HG03521 (cell line): ENCODE data around the gene ENPP5.
A peak's percentile ranks its signal among the peaks of the same experiment; 100 is the strongest.

Experiments used
- ATAC-seq: cut with Tn5 transposase; IDR thresholded peaks from one replicate; pipeline ENCODE4 v1.9.1; 2021; ENCODE audit warnings: mild to moderate bottlenecking, moderate library complexity; ENCODE audit not compliant: unreplicated experiment

Gene ENPP5, protein sequence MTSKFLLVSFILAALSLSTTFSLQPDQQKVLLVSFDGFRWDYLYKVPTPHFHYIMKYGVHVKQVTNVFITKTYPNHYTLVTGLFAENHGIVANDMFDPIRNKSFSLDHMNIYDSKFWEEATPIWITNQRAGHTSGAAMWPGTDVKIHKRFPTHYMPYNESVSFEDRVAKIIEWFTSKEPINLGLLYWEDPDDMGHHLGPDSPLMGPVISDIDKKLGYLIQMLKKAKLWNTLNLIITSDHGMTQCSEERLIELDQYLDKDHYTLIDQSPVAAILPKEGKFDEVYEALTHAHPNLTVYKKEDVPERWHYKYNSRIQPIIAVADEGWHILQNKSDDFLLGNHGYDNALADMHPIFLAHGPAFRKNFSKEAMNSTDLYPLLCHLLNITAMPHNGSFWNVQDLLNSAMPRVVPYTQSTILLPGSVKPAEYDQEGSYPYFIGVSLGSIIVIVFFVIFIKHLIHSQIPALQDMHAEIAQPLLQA

DNA sequence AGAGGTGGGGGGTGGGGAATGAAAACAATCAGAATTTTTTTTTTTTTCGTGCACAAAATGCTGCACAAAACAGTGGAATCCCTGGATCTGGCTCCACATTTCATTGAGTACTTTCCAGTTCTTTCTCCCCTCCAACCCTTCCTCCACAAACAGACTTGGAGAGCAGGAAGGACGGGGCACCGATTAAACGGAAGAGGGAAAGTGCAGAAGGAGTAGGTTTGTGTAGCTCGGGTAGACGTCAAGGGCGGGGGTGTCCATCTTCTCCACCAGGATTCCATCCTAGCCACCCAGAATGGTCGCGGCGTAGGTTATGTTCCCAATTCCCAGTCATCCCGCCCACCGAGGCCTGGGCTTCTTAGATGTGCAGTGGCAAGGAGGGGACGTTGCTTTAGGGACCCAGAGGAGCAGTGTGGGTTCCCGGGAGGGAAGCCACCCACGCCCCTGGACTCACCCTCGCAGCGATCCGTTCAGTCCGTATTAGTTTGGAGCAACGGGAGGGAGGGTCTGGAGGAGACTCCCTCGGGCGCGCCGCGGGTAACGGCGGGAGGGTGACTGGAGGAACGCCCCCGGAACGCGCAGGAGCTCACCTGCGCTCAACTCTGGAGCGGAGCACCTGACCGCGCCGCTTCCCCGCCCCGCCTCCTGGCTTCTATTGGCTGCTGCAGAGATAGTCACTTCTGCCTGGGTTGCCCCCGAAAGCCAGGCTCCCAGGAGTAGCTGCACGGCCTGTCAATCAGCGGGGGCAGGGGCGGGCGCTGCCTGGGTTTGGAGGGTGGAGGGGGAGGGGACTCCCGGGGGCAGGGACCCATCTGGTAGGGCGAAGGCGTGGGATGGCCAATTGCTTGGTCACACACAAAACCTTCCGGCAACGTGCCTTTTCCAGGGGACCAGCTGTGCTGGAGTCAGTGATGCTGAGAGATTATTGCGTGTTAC is at the start of gene ENPP5:
Gene ENPP5 (minus strand): TSS at position 624 of the 933 bp plus-strand sequence. CDS start 2,718 bp downstream, outside the sequence.
- ATAC-seq: peak; percentile 68

DNA sequence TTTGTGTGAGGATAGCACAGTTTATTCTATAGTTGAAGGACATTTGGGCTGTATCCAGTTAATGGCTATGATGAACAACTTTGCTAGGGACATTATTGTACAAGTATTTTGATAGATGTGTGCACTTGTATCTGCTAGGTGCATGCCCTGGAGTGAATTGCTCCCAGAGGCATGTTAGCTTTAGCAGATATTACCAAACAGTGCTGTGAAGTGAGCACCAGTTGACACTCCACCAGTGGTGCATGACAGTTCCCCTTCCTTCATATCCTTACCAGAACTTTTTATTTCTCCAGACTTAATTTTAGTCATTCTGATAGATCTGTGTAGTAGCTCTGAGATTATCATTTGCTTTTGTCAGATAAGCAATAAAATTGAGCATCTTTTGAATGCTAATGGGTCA is 48.9 kb upstream of the ENPP5 start:
- ATAC-seq: no peak

DNA sequence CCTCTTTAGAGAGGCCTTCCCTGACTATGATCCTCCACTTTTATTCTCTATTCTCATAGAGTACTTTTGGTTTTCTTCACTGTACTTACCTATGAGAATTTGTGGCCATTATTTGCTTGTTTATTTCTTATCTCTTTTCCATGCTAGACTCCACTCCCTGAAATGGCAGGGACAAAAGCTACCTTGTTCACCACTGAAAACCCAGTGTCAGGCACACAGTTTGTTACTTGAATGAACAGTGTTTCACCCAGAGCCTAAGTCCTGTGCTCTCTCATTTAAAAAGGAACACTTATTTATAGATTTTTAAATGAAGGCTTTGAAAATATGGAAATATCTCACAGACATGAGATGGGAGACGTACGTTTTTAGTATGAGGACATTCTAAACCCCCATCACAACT is 47.7 kb upstream of the ENPP5 start:
- no peak for ATAC-seq

DNA sequence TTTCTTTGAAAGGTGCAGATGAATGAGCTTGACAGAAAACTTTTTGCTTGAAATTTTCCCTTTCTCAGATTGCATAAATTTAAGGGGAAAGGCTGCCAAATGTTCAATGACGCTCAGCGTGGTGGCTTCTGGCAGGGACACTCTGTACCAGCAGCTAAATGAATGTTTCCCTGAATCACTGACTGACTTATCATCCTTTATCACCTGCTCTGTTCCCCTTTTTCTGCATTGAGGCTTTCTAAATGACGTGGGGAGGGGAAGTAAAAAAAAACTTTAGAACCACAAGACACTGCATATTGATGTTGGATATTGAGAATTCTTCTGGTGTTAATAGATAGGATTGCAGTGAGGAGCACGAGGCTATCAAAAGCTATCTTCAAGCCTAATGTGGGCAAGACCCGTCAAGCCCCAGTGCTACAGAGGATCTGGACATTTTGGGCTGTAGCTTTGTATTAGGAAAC is 46.9 kb upstream of the ENPP5 start:
- peak; percentile 52 for ATAC-seq

DNA sequence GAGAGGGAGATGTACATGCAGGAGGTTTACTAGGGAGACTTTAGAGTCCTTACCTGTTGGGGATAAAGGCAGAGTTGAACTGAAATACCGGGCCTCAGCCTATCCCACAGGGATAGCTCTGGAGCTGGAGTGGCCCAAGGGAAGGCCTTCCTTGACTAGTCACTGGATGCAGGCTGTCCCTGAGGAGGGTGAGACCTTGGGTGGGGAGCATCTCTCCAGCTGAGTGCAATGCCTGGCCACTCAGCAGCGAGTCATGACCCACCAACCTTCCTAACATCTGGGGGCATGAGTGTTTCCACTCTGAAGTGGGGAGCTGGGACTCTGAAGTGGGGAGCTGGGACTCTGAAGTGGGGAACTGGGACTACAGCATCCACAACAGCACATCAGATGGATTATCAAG is 46.1 kb upstream of the ENPP5 start:
- ATAC-seq: no peak

DNA sequence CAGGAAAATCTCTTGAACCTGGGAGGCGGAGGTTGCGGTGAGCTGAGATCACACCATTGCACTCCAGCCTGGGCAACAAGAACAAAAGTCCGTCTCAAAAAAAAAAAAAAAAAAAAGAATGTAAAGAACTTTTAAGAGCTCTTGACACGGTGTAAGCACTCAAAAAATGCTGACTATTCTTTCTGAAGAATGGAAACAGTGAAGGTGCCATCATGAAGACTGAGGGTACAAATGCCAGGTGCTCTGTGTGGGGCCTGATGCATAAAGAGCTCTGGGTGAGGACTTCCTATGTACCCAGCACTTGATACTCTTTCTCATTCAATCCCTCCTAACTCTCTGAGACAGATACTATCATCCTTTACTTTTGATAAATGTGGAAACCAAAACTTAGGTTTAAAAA is 45.0 kb upstream of the ENPP5 start:
- ATAC-seq: no peak

DNA sequence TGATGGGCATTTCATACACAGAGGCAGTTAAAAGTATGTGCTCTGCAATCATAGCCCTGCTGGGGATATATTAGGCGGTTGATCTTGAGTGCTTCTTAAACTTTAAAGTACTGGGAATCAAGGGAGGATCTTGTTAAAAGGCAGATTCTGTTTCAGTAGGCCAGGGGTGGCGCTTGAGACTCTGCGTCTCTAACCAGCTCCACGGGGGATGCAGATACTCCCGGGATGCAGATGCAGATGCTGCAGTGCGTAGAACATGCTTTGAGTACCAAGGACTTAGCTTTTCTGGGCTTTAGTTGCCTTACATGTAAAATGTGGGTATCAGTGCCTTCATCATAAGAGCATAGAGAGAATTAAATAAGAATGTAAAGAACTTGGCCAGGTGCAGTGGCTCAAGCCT is 44.4 kb upstream of the ENPP5 start:
- ATAC-seq: no peak

DNA sequence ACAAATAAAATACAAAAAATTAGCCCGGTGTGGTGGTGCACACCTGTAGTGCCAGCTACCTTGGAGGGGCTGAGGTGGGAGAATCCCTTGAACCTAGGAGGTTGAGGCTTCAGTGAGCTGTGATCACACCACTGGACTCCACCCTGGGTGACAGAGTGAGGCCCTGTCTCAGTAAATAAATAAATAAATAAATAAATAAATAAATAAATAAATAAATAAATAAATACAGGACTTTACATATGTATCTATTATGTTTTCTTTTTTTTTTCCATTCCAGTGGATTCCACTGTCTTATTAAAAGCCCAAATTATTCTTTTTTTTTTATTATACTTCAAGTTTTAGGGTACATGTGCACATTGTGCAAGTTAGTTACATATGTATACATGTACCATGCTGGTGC is 41.1 kb upstream of the ENPP5 start:
- ATAC-seq: no peak

DNA sequence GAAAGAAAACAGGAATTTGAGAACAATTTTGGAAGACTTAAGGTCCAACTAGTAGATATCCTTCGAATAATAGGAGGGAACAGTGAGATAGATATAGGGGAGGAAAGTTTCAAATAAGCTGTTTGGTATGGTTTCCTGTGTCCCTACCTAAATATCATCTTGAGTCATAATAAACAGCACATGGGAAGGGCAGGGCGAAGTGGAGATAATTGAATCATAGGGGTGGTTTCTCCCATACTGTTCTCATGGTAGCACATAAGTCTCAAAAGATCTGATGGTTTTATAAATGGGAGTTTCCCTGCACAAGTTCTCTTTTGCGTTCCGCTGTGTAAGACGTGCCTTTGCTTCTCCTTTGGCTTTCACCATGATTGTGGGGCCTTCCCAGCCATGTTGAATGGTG is 39.5 kb upstream of the ENPP5 start:
- ATAC-seq: no peak

DNA sequence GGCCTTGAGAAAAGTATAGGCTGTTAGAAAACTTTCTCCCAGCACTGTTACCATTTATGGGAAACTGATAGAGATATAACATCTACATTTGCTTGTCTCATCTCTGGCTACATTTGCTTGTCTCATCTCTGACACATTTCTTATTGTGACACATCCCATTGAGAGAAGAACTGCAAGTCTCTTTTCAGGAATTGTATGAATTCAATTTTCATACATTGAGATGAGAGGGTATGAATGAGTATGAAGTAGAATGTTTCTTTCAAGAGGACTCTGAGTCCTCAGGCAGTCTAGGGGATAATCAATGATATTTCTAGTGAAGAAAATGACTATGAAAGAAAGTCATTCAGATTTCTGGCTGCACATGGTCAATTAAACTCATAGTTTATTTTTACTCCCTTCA is 37.5 kb upstream of the ENPP5 start:
- no peak for ATAC-seq

DNA sequence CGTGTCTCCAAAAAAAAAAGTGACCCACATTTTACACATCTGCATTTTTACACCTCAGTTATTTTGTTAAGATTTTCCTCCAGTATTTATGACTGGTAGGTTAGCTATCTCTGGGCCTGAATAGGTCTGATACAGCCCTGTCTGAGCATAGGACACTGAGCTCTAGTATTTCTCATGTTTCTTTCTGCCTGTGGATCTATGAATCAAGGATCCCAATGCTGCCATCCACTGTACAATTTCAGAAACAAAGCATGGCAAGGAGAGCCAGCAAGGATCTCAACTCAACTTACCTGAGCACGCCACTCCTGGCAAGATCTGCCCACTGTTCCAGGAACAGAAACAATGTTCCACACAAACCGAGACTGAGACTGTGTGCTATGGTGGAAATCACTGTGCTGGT is 36.4 kb upstream of the ENPP5 start:
- ATAC-seq: no peak

DNA sequence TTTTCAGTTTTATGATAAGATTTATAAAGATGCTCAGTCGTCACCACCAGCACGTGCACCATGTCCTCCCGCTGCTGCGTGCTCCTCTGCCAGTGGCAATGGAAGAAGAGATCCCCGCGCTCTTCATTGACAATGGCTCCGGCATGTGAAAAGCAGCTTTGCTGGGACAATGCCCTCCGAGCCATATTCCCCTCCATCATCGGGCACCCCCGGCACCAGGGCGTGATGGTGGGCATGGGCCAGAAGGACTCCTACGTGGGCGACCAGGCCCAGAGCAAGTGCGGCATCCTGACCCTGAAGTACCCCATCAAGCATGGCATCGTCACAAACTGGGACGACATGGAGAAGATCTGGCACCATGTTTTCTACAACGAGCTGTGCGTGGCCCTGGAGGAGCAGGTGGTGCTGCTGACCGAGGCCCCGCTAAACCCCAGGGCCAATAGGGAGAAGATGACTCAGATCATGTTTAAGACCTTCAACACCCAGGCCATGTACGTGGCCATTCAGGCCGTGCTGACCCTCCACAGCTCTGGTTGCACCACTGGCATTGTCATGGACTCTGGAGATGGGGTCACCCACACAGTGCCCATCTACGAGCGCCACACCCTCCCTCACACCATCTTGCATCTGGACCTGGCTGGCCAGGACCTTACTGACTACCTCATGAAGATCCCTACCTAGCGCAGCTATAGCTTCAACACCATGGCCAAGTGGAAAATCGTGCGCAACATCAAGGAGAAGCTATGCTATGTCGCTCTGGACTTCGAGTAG is 34.3 kb upstream of the ENPP5 start:
- ATAC-seq: no peak

DNA sequence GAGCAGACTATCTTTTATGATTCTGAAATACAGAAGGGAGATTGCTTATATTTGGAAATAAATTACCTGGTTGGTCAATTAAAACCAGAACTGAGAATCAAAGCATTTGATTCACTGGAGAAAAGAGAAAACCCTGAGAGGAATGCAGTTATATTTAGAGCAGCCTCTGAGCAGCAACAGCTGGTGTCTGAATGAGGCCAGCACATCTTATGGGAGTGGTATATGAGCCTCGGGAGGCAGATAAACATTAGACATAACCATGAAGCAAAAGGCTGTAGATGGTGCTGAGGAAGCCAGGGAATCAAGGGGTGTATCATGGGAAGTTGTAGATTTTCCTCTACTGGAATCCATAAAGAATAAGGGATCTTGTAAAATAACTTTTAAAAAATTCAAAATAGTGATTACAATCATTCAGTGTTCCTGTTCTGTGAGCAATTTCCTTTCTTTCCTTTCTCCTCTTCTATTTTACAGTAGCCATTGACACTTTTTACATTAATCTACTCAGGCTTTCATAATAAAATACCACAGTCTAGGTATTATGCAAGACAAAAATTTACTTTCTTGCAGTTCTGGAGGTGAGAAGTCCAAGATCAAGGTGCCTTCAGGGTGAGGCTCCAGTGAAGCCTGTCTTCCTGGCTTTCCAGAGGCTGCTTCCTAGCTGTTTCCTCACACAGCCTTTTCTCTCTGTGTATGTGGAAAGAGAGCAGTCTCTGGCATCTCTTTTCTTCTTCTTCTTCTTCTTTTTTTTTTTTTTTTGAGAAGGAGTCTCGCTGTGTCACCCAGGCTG is 32.8 kb upstream of the ENPP5 start:
- ATAC-seq: no peak

DNA sequence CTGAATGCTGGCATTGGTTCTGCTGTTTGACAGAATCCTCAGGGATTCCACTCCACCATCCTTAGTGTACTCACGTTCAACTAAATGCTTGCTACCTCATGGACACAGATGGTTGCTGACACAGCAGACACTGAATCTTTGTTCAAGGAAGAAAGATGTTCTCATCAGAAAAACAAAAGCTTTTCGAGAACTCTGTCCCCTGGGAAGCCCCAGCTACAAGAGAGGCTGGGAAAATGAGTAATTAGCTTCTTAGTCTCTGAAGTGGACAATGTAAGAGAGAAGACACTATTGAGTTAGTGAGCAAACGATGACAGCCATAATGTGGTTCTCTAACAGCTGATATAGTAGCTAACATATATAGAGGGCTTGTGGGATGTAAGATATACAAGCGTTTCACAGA is 30.9 kb upstream of the ENPP5 start:
- ATAC-seq: no peak

DNA sequence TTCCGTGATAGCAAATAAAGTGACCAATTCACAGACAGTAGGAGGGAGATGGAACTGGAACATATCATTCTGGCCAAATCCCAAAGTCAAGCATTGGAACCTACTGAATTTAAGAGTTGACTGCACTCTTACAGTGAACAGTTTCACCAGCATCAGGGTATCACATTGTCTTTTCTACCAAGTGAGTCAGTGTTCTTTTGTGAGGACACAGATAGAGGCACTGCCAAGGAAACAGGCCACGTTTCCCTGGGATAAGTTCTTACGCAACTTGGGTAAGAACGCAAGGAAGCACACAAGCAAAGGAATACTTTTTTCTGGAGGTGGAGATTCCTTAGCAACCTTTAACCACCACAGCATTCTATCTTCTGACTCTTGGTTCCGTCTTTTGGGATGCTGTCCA is 28.6 kb upstream of the ENPP5 start:
- no peak for ATAC-seq

DNA sequence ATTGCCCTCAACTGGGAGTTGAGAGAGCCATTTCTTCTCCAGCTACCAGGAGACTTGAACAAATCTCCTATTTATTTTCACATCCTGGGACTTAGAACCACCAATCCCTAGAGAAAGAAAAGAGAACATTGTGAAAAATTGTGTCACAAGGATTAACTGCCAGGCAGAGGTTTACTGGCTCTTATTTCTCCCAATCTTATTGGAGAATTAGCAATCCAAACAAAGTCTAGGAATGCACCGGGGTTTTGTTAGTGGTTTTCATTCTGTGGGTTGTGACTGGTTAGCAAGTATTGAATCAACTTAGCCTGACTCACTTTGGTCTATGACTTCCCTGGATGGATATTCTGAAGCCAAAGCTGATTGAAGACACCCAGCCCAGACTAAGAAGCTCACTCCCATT is 21.2 kb upstream of the ENPP5 start:
- ATAC-seq: no peak

DNA sequence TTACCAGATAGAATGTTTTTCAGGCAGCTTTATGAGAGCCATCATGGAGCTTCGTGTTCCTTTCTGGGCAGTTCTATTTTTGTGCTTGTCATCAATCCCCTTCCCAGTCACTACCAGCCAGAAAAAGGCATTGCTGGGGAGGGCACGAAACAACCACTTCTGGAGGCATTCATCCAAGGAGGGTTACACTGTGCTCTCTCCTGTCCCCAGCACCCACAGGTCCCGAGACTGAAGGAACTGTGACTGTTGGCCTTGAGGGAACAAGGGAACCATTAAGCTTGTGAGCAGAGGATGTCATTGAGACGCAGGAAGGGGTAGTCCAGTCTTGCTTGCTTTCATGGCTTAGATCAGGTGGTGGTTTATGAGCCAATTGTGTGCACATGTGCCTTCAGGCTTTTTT is 20.1 kb upstream of the ENPP5 start:
- no peak for ATAC-seq

DNA sequence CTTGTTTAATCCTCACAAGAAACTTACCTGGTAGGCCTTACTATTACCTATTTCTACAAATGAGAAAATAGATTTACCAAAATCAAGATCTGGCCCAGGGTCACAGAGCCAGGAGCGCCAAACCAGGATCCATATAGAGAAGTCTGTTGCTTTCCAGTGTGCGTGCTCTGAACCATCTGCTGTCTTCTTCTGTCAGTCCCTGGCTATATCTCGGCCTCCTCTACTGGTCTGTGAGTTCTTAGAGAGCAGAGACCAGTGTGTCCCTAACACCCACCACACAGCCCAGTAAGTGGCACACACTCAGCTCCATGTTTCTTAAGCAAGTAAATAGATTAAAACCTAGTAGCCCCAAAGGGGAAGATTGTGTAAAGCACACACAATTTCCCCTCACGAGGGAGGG is 18.9 kb upstream of the ENPP5 start:
- ATAC-seq: no peak

DNA sequence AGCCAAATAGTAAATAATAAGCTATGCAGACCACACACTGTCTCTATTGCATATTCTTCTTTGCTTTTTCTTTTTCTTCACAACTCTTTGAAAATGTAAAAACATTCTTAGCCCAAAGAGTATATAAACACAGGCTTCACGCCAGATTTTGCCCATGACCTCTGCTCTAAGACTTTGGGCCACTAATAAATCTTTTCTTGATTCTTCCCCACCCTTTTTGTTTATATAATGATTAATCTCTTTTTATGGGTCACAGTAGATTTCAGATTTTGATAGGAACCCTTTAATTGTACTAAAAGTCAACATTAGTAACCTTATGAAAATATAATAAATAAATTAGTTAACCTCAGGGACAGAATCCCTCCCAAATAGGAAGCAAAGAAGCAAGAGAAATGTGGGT is 15.8 kb upstream of the ENPP5 start:
- ATAC-seq: no peak

DNA sequence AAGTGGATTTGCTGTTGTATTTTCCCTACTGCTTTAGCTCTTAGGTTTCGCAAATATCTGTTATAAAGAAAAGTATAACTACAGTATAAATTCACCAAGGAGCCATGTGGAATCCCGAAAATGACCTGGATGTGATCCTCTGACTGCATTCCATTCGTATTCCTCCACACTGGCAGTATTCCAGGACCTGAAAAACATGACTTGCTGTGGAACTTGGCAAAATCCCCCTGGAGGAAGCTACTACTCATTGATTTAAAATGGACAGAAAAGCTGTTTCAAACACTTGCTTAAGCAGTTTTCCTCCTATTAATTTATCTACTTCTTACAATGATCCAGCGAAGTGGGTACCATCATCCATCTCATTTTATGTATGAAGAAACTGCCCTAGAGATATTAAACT is 13.3 kb upstream of the ENPP5 start:
- ATAC-seq: no peak
